ENCODE measurements around the gene SNRPA.

GRCh38 chr19:40799558-40800338 lies 48.7 kb downstream of the SNRPA start:
- TF ChIP-seq EZH2 (IDR thresholded peaks at IDR 0.05; ENCODE audit: low read depth) (no peak), CTCF (conservative IDR thresholded peaks at IDR 0.05) (no peak)
